AG04450 (cell line): ENCODE results near the gene TTC39A. TPM values are rescaled to one million over a fixed set of nuclear protein-coding genes. Genes with fewer than 3 reads are reported as not detected.

Experiments used
- CTCF ChIA-PET: fragments of 300-600, 350-600 bp; formaldehyde crosslinking; extraction: SDS; loops from one replicate; lab custom pipeline; 2022; ENCODE audit warnings: antibody characterized with exemption, inconsistent platforms; lab: Charles Lee
- POLR2A ChIA-PET: fragments of 350-600 bp; formaldehyde crosslinking; extraction: SDS; loops from one replicate; lab custom pipeline; 2021; ENCODE audit warnings: antibody characterized with exemption, inconsistent platforms; lab: Yijun Ruan, JAX
- DNase-seq: peaks from one replicate; pipeline ENCODE4 v3.0.0-alpha.2; 2011; ENCODE audit warnings: low read depth, low spot score
- H3K27ac ChIP-seq: one replicate; pipeline ENCODE4 v1.5.1; 2012; ENCODE audit warnings: low read depth, low read length, control low read depth
- H3K27me3 ChIP-seq: one replicate; pipeline ENCODE4 v1.6.0; 2012; ENCODE audit warnings: low read length; ENCODE audit not compliant: control insufficient read depth, insufficient read depth
- H3K4me3 ChIP-seq: 2 replicates; pipeline ENCODE4 v1.5.1; 2011; ENCODE audit warnings: mild to moderate bottlenecking, low read depth, low read length, control low read depth
- H3K9me3 ChIP-seq: 2 replicates; pipeline ENCODE4 v1.5.1; 2012; ENCODE audit warnings: low read length; ENCODE audit not compliant: control insufficient read depth, insufficient read depth
- CTCF ChIP-seq: IDR thresholded peaks from 2 replicates; pipeline ENCODE4 v1.5.1; 2011; ENCODE audit warnings: low read depth, low read length, control low read depth, inconsistent platforms
- polyA plus RNA-seq: library from polyadenylated mRNA; depleted of rRNA; stranded (reverse); fragments of >200 nt; gene quantifications from 2 replicates; pipeline ENCODE4 v1.2.3, GENCODE V29; 2011

Gene TTC39A
- polyA plus RNA-seq, 1 experiment: 0.21 TPM

GRCh38 chr1:51293898-51294515, 36.4 kb downstream of the TTC39A start:
- no peaks in the 10 kb centered on the region for H3K27me3 ChIP-seq
- no peak for TF ChIP-seq CTCF
- H3K9me3 ChIP-seq: no peaks in the 10 kb centered on the region; the same call in 1 of the 2 replicates
- H3K27ac ChIP-seq: no peak overlapping the region
- DNase-seq: no peak
- POLR2A ChIA-PET: no interaction called here
- CTCF ChIA-PET: interaction anchor here (1.4 to 3.2 kb wide), 2 partner anchors 12 to 15 kb away, joined by 6 to 26 read pairs; no protein-coding TSS in a partner anchor
- H3K4me3 ChIP-seq: no peak overlapping the region

- ChIA-PET CTCF (no interaction called here), POLR2A (no interaction called here)
- Histone ChIP-seq H3K9me3 (no peaks in the 10 kb centered on the region), H3K27me3 (no peaks in the 10 kb centered on the region), H3K27ac (no peak overlapping the region), H3K4me3 (no peak overlapping the region)
- no peak for TF ChIP-seq CTCF
- no peak for DNase-seq
Observed at GRCh38 chr1:51290489-51290847, 39.9 kb downstream of the TTC39A start.

GRCh38 chr1:51289676-51290488, 40.5 kb downstream of the TTC39A start:
- Histone ChIP-seq H3K4me3 (no peak overlapping the region), H3K9me3 (no peaks in the 10 kb centered on the region), H3K27ac (no peak overlapping the region), H3K27me3 (no peaks in the 10 kb centered on the region)
- DNase-seq: no peak
- CTCF ChIA-PET: no interaction called here
- POLR2A ChIA-PET: no interaction called here
- no peak for TF ChIP-seq CTCF

GRCh38 chr1:51288578-51288977, 41.8 kb downstream of the TTC39A start:
- no peak for TF ChIP-seq CTCF
- no peak overlapping the region for H3K27ac ChIP-seq
- POLR2A ChIA-PET: no interaction called here
- CTCF ChIA-PET: interaction anchor here (3.4 kb wide), 1 partner anchor 8 kb away, joined by 26 read pairs; no protein-coding TSS in a partner anchor
- H3K9me3 ChIP-seq: no peaks in the 10 kb centered on the region
- no peak for DNase-seq
- H3K27me3 ChIP-seq: no peaks in the 10 kb centered on the region
- no peak overlapping the region for H3K4me3 ChIP-seq

- ChIA-PET CTCF (interaction anchor here (3.4 kb wide), 1 partner anchor 9 kb away, joined by 26 read pairs; no protein-coding TSS in a partner anchor), POLR2A (no interaction called here)
- Histone ChIP-seq H3K27ac (no peak overlapping the region), H3K9me3 (no peaks in the 10 kb centered on the region), H3K27me3 (no peaks in the 10 kb centered on the region), H3K4me3 (no peak overlapping the region)
- TF ChIP-seq CTCF: no peak
- DNase-seq: no peak
Observed at GRCh38 chr1:51287966-51288365, 42.4 kb downstream of the TTC39A start.
